Stimulated activated CD4-positive, alpha-beta T cell treated with anti-CD3 and anti-CD28 coated beads, Interleukin-15, amount 100 ng/mL, for 48 hours (primary cell): ENCODE data around the gene HMGN4.
"Not testable (repeated sequence)": the region's sequence is repeated elsewhere in the genome, so short reads cannot be mapped to it uniquely, and the experiment has no call there.

Experiments used
- DNase-seq, 2 donors: peaks; one replicate each; pipeline ENCODE4 v3.0.0-alpha.2; 2020; ENCODE audit warnings: low read depth in 2 of 2

Gene HMGN4

DNA sequence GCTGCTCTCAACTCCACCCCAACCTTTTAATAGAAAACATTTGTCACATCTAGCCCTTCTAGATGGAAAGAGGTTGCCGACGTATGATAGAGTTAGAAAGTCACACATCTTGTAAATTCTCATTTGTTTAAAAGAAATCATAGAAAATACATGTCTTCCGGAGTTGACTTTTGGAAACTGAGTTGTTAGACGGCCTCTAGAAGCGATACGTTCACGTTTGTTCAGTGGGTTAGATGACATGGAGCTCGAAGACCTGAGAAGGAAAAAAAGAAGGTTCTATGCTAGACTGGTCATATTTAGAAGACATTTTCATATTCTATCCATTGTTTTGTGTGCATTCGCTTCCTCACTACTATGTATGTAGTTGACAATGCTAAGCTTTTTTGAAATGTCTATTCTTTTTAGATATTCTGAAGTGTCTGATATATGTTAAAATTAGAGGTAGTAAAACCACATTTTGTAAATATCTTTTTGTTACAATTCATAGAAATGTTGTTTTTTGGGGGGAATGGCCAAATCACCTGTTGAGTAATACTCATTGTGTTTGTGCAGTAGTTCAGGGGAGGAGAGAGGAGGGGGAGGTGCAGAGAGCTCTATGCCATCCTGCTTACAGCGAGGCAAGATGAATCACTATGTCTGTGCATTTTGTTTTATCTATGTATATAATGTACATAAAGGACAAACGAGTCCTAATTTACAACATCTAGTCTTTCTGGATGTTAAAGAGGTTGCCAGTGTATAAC is 15.5 kb upstream of the HMGN4 start:
- DNase-seq = not testable (repeated sequence)

DNA sequence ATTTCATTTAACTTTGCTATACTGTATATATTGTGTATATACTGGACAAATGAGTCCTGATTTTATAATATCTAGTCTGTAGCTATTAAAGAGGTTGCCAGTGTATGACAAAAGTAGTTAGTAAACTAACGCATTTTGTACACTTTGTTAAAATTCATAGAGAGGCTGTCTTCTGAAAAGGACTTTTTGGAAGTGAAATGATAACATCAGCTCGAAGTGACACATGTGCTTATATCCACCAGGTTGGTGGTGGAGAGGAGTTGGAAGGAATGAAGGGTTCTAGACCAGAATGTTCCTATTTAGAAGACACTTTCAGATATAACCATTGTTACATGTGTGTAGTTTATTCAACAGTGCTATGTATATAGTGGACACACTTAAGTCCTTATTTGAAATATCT is 13.9 kb upstream of the HMGN4 start:
- DNase-seq = not testable (repeated sequence)

DNA sequence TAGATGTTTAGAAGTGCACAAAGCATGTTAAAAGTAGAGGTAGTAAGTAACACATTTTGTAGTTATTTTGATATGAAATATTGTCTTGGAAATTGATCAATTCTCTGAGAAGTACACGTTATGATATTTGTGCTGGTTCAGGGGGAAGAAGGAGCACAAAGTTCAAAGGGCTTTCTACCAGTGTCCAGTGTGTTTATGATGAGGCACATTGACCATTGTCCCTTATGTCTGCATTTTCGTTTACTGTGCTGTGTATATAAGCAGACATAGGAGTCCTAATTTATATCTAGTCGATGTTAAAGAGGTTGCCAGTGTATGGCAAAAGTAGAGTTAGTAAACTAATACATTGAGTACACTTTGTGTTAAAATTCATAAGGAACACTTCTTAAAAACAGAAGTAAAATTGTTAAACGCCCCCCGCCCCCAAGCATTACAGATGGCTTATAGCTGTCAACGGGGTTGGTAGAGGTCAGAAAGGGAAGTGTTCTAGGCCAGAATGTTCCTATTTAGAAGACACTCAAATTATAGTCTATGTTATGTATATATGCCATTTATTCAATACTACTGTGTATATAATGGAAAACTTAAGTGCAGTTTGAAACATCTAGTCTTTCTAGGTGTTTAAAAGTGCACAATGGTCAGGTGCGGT is 13.3 kb upstream of the HMGN4 start:
- DNase-seq = no peak

GRCh38 chr6:26525838-26526237 is 12.3 kb upstream of the HMGN4 start:
- DNase-seq = no peak

- no peak for DNase-seq
These were observed 11.2 kb upstream of the HMGN4 start for GRCh38 chr6:26526928-26527327.

DNA sequence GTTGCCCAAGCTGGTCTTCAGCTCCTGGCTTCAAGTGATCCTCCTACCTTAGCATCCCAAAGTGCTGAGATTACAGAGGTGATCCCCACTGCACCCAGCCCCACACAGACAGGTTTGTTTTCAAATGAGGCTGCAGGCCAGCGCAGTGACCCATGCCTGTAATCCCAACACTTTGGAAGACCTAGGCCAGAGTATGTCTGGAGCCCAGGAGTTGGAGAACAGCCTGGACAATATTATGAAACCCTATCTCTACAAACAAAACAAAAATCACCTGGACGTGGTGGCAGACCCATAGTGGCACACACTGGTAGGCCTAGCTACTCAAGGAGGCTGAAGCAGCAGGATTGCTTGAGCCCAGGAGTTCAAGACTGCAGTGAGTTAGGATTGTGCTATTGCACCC is 8.0 kb upstream of the HMGN4 start:
- no peak for DNase-seq

GRCh38 chr6:26531897-26532296 is 6.3 kb upstream of the HMGN4 start:
- no peak for DNase-seq

DNA sequence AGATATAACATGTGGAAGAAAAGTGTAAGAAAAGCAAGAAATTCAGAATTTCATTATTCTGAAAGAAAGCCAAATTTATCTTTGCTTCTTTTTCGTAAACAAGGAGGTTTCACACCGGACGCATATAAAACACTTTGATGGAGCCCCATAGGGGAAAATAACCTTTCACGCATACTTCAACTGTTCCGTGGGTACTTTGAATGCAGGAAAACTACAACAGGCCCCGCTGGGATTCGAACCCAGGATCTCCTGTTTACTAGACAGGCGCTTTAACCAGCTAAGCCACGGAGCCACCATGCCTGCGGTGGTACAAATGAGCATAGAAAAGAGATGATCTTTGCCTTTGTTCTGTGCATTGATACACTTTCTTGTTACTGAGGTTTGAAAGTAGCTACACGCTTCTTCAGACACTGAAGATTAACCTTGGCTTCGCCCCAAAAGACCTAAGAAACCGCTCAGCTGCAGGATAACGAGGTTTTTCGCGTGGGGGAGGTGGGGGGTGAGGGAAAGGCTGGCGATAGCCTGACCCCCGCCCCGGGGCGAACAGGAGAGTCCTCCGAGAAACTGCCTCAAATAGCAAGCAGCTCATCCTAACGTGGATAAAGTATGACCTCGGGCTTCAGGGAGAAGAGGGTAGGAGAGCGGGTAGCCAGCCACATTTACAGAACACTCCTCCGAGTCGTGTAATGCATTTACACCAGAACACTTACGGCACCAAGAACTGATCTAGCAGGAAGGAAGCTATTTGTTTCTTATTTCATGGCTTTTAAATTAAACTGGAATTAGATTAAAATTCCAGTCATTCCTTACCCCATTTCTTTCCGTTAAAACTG is 5.3 kb upstream of the HMGN4 start:
- peak; percentile 86 to 90 for DNase-seq

DNA sequence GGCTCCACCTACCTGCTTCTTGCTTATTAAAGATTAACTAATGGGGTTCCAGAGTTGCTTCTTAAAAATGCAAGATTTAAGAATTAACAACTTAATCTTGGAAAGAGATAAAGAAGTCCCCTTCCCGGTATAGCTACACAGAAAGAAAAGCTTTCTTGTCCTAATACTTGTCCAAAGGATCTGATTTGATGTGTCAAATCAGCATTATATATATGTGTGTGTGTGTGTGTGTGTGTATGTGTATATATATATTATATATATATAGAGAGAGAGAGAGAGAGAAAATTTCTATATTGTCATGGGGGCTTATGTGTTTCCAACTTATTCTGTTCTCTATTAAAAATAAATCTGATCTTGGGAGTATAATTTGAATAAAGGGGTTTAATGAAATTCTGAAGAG is 4.6 kb upstream of the HMGN4 start:
- DNase-seq = no peak

GRCh38 chr6:26534681-26535465 is 3.3 kb upstream of the HMGN4 start:
- no peak for DNase-seq

- DNase-seq = peak in 1 of 2 donors; percentile 32
These were observed 1.5 kb upstream of the HMGN4 start for GRCh38 chr6:26536571-26537159.

DNA sequence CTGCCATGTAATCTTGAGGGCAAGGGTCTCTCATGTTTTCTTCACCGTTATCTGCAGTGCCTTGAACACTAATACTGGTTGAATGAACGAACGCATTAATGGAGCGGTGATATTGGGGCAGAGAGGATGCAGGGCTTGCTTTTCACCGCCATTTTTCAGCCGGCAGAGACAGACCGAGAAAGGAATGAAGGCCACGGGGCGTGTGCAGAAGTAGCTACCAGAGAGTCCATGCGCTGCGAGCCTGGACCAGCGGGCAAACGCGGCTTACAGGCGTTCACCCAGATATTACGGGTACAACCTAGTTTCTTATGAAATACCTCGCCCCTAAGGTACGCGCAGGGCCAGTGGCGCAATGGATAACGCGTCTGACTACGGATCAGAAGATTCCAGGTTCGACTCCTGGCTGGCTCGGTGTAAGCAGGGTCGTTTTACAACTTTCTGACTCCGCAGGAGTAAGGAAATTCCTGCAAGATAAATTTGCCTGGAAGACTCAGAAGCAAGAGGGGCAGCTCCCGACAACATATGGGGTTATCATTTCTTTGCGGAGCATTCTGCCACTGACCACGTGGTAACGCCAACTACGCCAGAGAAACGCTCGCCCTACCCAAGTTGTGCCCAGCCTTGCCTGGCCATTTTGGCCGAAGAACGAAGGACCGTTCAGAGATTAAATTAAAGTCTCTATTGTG is 863 bp upstream of the HMGN4 start:
- peak; percentile 80 to 88 for DNase-seq

- DNase-seq = no peak
These were observed 371 bp downstream of the HMGN4 start for GRCh38 chr6:26538572-26538902.

- DNase-seq = no peak
These were observed 977 bp downstream of the HMGN4 start for GRCh38 chr6:26539071-26539615.

- no peak for DNase-seq
These were observed 3.4 kb downstream of the HMGN4 start for GRCh38 chr6:26541579-26541978.

DNA sequence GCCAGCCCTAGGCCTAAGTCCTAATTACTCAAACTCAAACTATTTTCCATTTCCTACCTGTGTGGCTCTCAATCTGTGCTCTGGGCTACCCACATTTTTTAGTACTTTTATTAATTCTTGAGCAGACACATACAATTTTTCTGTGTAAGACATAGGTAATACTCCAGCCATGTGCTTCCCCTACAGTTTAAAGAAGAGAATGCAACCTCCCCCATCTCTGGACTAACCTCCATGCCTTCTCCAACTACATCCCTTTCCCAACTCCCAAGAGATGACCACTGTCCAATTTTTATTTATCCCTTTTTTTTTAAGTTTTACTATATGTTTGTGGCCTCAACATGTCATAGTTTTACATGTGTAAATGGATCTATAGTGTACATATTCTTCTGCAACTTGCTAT is 5.8 kb downstream of the HMGN4 start:
- no peak for DNase-seq

GRCh38 chr6:26544473-26544872 is 6.3 kb downstream of the HMGN4 start:
- no peak for DNase-seq

DNA sequence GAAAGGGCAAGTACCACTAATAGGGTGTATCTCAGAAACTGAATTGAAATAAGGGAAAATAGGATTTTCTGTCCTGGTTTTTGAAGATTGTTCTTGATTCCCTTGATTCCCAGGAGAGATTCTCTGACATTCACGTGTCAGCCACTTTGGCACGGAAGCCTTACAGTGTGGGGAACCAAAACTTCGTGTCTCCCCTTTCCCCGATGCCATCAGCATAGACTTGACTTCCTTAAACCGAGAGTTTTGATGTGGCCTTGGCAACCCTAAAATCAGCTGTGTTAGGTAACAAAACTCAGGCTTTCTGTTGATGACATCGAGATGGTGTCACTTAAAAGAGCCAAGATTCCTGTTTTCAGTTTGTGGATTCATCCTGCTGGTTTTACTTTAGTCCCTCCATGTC is 7.5 kb downstream of the HMGN4 start:
- DNase-seq = no peak

GRCh38 chr6:26547363-26547762 is 9.2 kb downstream of the HMGN4 start:
- not testable (repeated sequence) for DNase-seq

GRCh38 chr6:26550250-26550993 is 12.3 kb downstream of the HMGN4 start:
- peak in 1 of 2 donors; percentile 42 for DNase-seq
